Amniotic stem cell (primary cell): ENCODE results near the gene TIMM23.

Source experiments
- DNase-seq: peaks from one replicate; lab custom pipeline; 2025; lab: John Stamatoyannopoulos, UW

TIMM23 gene

GRCh38 chr10:46052791-46053375 is 80.6 kb downstream of the TIMM23 start:
- no peak for DNase-seq
